HEK293 (cell line): ENCODE data around the gene SARM1.
A peak's percentile ranks its signal among the peaks of the same experiment; 100 is the strongest.
"Not testable (repeated sequence)": the region's sequence is repeated elsewhere in the genome, so short reads cannot be mapped to it uniquely, and the experiment has no call there.

Experiments
- CTCF ChIA-PET: fragments of 350-600 bp; formaldehyde crosslinking; extraction: SDS; loops from one replicate; lab custom pipeline; 2021; ENCODE audit warnings: antibody characterized with exemption; lab: Yijun Ruan, JAX
- POLR2A ChIA-PET: fragments of 300-600 bp; formaldehyde crosslinking; extraction: SDS; loops from one replicate; lab custom pipeline; 2020; ENCODE audit warnings: antibody characterized with exemption, inconsistent platforms; lab: Yijun Ruan, JAX
- H3K27ac ChIP-seq: fragments of 200-500 bp; sonication (Bioruptor generic); 2 replicates; pipeline ENCODE4 v1.5.1; 2014; ENCODE audit warnings: low read depth, low read length, control low read depth, inconsistent platforms; ENCODE audit errors: extremely low read depth
- H3K36me3 ChIP-seq, 2 experiments: fragments of 200-500 bp in 1 of 2; sonication (Bioruptor generic) in 1 of 2; 1 replicate in 1 of 2; 2 replicates in 1 of 2; pipeline ENCODE4 v1.5.1; 2014 to 2017; ENCODE audit warnings: inconsistent platforms in 2 of 2, low read length in 2 of 2; ENCODE audit not compliant: control insufficient read depth in 2 of 2, insufficient read depth in 1 of 2
- H3K4me1 ChIP-seq: fragments of 200-500 bp; sonication (Bioruptor generic); 2 replicates; pipeline ENCODE4 v1.5.1; 2014; ENCODE audit warnings: mild to moderate bottlenecking, low read length, inconsistent platforms; ENCODE audit not compliant: control insufficient read depth, insufficient read depth
- H3K4me3 ChIP-seq: 2 replicates; pipeline ENCODE4 v1.5.1; 2011; ENCODE audit warnings: low read depth, mild to moderate bottlenecking, control low read depth, low read length, moderate library complexity
- H3K9me3 ChIP-seq: fragments of 200-500 bp; sonication (Bioruptor generic); 2 replicates; pipeline ENCODE4 v1.5.1; 2014; ENCODE audit warnings: low read depth, low read length, inconsistent platforms; ENCODE audit not compliant: control insufficient read depth, insufficient read depth
- FEZF1 ChIP-seq: fragments of 450-650 bp; formaldehyde crosslinking; IDR thresholded peaks from 2 replicates; pipeline ENCODE4 v1.5.1; 2016; ENCODE audit warnings: missing biosample characterization, missing genetic modification characterization
- GLIS1 ChIP-seq: fragments of 450-650 bp; formaldehyde crosslinking; IDR thresholded peaks from 2 replicates; pipeline ENCODE4 v1.5.1; 2016; ENCODE audit warnings: missing biosample characterization, missing genetic modification characterization
- GLIS2 ChIP-seq: fragments of 450-650 bp; formaldehyde crosslinking; IDR thresholded peaks from 2 replicates; pipeline ENCODE4 v1.5.1; 2016; ENCODE audit warnings: missing biosample characterization, missing genetic modification characterization
- HOXC10 ChIP-seq: sonication (generic); formaldehyde crosslinking; IDR thresholded peaks from 2 replicates; pipeline ENCODE4 v1.8.1; 2023; ENCODE audit warnings: mild to moderate bottlenecking, missing genetic modification reagents
- PRDM1 ChIP-seq: fragments of 450-650 bp; formaldehyde crosslinking; IDR thresholded peaks from 2 replicates; pipeline ENCODE4; 2016; ENCODE audit warnings: missing biosample characterization, missing genetic modification characterization
- ZBTB8A ChIP-seq: fragments of 450-650 bp; formaldehyde crosslinking; IDR thresholded peaks from 2 replicates; pipeline ENCODE4 v1.5.1; 2016; ENCODE audit warnings: missing biosample characterization, missing genetic modification characterization
- ZNF157 ChIP-seq: fragments of 450-650 bp; formaldehyde crosslinking; IDR thresholded peaks from 2 replicates; pipeline ENCODE4 v1.5.1; 2016; ENCODE audit warnings: missing biosample characterization, missing genetic modification characterization
- ZNF341 ChIP-seq: fragments of 450-650 bp; formaldehyde crosslinking; IDR thresholded peaks from 2 replicates; pipeline ENCODE4; 2016; ENCODE audit warnings: low read depth, missing biosample characterization, missing genetic modification characterization
- ZNF362 ChIP-seq: fragments of 450-650 bp; formaldehyde crosslinking; IDR thresholded peaks from 2 replicates; pipeline ENCODE4 v1.5.1; 2016; ENCODE audit warnings: missing biosample characterization, missing genetic modification characterization
- ZNF544 ChIP-seq: fragments of 450-650 bp; formaldehyde crosslinking; IDR thresholded peaks from 2 replicates; pipeline ENCODE4 v1.5.0; 2017; ENCODE audit warnings: missing biosample characterization, missing genetic modification characterization
- ZNF660 ChIP-seq: fragments of 450-650 bp; IDR thresholded peaks from 2 replicates; pipeline ENCODE4 v1.5.1; 2018; ENCODE audit warnings: missing biosample characterization, mild to moderate bottlenecking, missing genetic modification characterization
- ZNF664 ChIP-seq: fragments of 450-650 bp; formaldehyde crosslinking; IDR thresholded peaks from 2 replicates; pipeline ENCODE4 v1.5.1; 2016; ENCODE audit warnings: missing biosample characterization, missing genetic modification characterization
- ZNF837 ChIP-seq: fragments of 450-650 bp; formaldehyde crosslinking; IDR thresholded peaks from 2 replicates; pipeline ENCODE4 v1.5.1; 2016; ENCODE audit warnings: missing biosample characterization, missing genetic modification characterization
- TF ChIP-seq, protein P1 (sequence below): fragments of 450-650 bp; formaldehyde crosslinking; IDR thresholded peaks from 2 replicates; pipeline ENCODE4 v1.5.1; 2017; ENCODE audit warnings: missing biosample characterization, missing genetic modification characterization
- TF ChIP-seq, protein P2 (sequence below): fragments of 450-650 bp; formaldehyde crosslinking; IDR thresholded peaks from 2 replicates; pipeline ENCODE4 v1.5.1; 2016; ENCODE audit warnings: missing biosample characterization, missing genetic modification characterization, borderline replicate concordance

Gene SARM1

DNA sequence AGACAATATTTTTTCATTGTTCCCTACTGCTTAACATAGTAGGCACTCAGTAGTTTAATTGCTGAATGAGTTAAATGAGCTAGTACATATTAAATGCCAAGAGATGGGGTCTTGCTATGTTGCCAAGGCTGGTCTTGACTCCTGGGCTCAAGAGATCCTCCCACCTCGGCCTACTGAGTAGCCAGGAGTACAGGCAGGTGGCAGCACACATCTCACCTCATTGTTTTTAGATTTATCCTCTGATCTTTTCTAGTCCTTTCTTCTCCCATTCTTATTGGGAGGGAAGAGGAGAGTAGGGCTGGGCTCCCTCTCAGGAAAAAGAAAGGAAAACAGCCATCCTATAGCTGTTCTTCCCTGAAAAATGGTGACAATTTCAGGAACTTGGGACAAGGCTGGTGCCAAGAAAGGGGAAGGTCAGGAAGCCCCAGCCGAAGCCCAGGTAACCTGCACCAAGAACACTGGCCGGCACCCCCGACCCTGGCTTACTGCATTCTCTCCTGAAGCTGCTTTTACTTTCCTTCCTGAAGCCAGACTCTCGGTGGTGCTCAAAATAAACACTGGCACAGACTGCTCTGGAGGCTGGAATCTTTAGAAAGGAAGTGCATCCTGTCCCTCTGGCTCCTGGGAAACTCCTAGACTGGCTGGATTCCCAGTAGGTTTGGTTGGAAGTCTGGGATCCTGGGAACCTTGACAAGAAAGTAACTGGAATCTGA lies 33.3 kb upstream of the SARM1 start:
- Histone ChIP-seq H3K4me1 (peaks cover 14% of the 10 kb centered on the region), H3K9me3 (no peaks in the 10 kb centered on the region)
- POLR2A ChIA-PET, result interaction anchor here (1.0 to 1.6 kb wide), 3 partner anchors 9 to 19 kb away, joined by 3 to 8 read pairs (median 7); partner anchors contain the start of gene POLDIP2
- TF ChIP-seq ZNF664 (tag by site-specific recombination), result peak; percentile 57; the same call in 1 of the 2 replicates
- TF ChIP-seq HOXC10 (CRISPR knock-in tag), result no peak
- TF ChIP-seq GLIS2, result no peak
- TF ChIP-seq PRDM1 (tag by site-specific recombination), result 0 out of 2 replicates have a peak, but pooled peaks have one; percentile 19
- no peak for TF ChIP-seq ZNF837 (tag by site-specific recombination)
- no peak for TF ChIP-seq ZNF660 (tag by site-specific recombination)
- TF ChIP-seq ZNF157 (tag by site-specific recombination), result no peak
- no peak for TF ChIP-seq ZNF341
- TF ChIP-seq, protein P1, sequence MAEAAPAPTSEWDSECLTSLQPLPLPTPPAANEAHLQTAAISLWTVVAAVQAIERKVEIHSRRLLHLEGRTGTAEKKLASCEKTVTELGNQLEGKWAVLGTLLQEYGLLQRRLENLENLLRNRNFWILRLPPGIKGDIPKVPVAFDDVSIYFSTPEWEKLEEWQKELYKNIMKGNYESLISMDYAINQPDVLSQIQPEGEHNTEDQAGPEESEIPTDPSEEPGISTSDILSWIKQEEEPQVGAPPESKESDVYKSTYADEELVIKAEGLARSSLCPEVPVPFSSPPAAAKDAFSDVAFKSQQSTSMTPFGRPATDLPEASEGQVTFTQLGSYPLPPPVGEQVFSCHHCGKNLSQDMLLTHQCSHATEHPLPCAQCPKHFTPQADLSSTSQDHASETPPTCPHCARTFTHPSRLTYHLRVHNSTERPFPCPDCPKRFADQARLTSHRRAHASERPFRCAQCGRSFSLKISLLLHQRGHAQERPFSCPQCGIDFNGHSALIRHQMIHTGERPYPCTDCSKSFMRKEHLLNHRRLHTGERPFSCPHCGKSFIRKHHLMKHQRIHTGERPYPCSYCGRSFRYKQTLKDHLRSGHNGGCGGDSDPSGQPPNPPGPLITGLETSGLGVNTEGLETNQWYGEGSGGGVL (tag by site-specific recombination), result no peak
- TF ChIP-seq, all 188 proteins: peak for 2
- CTCF ChIA-PET, result interaction anchor here (0.7 to 1.0 kb wide), 3 partner anchors 10 to 510 kb away, joined by 3 to 6 read pairs (median 3); no protein-coding TSS in a partner anchor
- peaks cover 5 to 42% of the 10 kb centered on the region in 2 experiments; a peak in 1 of 3 replicates for H3K36me3 ChIP-seq
- H3K4me3 ChIP-seq, result no peak overlapping the region
- H3K27ac ChIP-seq, result no peak overlapping the region

DNA sequence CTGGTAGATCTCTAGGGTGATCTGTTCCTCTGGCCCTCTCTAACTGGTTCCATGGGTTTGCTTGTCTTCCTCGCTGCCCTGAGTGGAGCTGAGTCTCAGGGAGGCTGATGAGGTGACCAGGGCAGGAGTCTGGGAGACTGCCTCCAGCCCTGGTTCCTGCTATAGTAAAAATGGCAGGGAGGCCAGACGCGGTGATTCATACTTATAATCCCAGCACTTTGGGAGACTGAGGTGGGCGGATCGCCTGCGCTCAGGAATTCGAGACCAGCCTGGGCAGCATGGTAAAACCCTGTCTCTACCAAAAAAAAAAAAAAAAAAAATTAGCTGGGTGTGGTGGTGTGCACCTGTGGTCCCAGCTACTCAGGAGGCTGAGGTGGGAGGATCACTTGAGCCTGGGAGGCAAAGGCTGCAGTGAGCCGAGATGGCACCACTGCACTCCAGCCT lies 32.7 kb upstream of the SARM1 start:
- H3K27ac ChIP-seq, H3K9me3 ChIP-seq, H3K4me3 ChIP-seq: not testable (repeated sequence)
- Histone ChIP-seq H3K4me1 (peaks cover 14% of the 10 kb centered on the region), H3K36me3 (peaks cover 5 to 48% of the 10 kb centered on the region in 2 experiments; a peak in 1 of 3 replicates)
- TF ChIP-seq ZNF362, result peak; percentile 18; the same call in 1 of the 2 replicates
- POLR2A ChIA-PET, result interaction anchor here (1.3 to 1.6 kb wide), 2 partner anchors 10 to 18 kb away, joined by 3 to 7 read pairs; partner anchors contain the start of gene POLDIP2
- CTCF ChIA-PET, result interaction anchor here (0.7 to 1.0 kb wide), 3 partner anchors 9 to 510 kb away, joined by 3 to 6 read pairs (median 3); no protein-coding TSS in a partner anchor

GRCh38 chr17:28339431-28339830 lies 32.1 kb upstream of the SARM1 start:
- Histone ChIP-seq H3K4me1 (peaks cover 9% of the 10 kb centered on the region), H3K27ac (no peak overlapping the region), H3K4me3 (no peak overlapping the region), H3K36me3 (peaks cover 5 to 54% of the 10 kb centered on the region in 2 experiments; a peak in 1 of 3 replicates), H3K9me3 (no peaks in the 10 kb centered on the region)
- ChIA-PET POLR2A (interaction anchor here (0.7 kb wide), 1 partner anchor 41 kb away, joined by 3 read pairs; no protein-coding TSS in a partner anchor), CTCF (interaction anchor here (1.0 kb wide), 1 partner anchor 77 kb away, joined by 3 read pairs; no protein-coding TSS in a partner anchor)
- TF ChIP-seq ZNF544 (tag by site-specific recombination) (no peak), FEZF1 (tag by site-specific recombination) (no peak), ZBTB8A (no peak), GLIS1 (no peak)
- TF ChIP-seq, protein P2, sequence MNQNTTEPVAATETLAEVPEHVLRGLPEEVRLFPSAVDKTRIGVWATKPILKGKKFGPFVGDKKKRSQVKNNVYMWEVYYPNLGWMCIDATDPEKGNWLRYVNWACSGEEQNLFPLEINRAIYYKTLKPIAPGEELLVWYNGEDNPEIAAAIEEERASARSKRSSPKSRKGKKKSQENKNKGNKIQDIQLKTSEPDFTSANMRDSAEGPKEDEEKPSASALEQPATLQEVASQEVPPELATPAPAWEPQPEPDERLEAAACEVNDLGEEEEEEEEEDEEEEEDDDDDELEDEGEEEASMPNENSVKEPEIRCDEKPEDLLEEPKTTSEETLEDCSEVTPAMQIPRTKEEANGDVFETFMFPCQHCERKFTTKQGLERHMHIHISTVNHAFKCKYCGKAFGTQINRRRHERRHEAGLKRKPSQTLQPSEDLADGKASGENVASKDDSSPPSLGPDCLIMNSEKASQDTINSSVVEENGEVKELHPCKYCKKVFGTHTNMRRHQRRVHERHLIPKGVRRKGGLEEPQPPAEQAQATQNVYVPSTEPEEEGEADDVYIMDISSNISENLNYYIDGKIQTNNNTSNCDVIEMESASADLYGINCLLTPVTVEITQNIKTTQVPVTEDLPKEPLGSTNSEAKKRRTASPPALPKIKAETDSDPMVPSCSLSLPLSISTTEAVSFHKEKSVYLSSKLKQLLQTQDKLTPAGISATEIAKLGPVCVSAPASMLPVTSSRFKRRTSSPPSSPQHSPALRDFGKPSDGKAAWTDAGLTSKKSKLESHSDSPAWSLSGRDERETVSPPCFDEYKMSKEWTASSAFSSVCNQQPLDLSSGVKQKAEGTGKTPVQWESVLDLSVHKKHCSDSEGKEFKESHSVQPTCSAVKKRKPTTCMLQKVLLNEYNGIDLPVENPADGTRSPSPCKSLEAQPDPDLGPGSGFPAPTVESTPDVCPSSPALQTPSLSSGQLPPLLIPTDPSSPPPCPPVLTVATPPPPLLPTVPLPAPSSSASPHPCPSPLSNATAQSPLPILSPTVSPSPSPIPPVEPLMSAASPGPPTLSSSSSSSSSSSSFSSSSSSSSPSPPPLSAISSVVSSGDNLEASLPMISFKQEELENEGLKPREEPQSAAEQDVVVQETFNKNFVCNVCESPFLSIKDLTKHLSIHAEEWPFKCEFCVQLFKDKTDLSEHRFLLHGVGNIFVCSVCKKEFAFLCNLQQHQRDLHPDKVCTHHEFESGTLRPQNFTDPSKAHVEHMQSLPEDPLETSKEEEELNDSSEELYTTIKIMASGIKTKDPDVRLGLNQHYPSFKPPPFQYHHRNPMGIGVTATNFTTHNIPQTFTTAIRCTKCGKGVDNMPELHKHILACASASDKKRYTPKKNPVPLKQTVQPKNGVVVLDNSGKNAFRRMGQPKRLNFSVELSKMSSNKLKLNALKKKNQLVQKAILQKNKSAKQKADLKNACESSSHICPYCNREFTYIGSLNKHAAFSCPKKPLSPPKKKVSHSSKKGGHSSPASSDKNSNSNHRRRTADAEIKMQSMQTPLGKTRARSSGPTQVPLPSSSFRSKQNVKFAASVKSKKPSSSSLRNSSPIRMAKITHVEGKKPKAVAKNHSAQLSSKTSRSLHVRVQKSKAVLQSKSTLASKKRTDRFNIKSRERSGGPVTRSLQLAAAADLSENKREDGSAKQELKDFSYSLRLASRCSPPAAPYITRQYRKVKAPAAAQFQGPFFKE (tag by site-specific recombination), result no peak
